NB4 (cell line): Measurements from ENCODE around the gene SRGAP3.

ENCODE experiments used
- DNase-seq: peaks from one replicate; pipeline ENCODE4 v3.0.0; 2010; ENCODE audit warnings: low read depth
- H3K4me3 ChIP-seq: one replicate; pipeline ENCODE4 v1.5.1; 2011; ENCODE audit warnings: mild to moderate bottlenecking, low read depth, low read length, moderate library complexity
- CTCF ChIP-seq: IDR thresholded peaks from one replicate; pipeline ENCODE4 v1.5.1; 2012; ENCODE audit warnings: low read depth, low read length
- MAX ChIP-seq: IDR thresholded peaks from 2 replicates; pipeline ENCODE4 v1.6.1; 2011; ENCODE audit warnings: low read depth, low read length
- MYC ChIP-seq: IDR thresholded peaks from 2 replicates; pipeline ENCODE4 v1.6.1; 2011; ENCODE audit warnings: low read depth, low read length
- POLR2A ChIP-seq: IDR thresholded peaks from 2 replicates; pipeline ENCODE4 v1.6.1; 2011; ENCODE audit warnings: mild to moderate bottlenecking; ENCODE audit not compliant: insufficient read length; ENCODE audit errors: extremely low read depth

Gene SRGAP3

DNA sequence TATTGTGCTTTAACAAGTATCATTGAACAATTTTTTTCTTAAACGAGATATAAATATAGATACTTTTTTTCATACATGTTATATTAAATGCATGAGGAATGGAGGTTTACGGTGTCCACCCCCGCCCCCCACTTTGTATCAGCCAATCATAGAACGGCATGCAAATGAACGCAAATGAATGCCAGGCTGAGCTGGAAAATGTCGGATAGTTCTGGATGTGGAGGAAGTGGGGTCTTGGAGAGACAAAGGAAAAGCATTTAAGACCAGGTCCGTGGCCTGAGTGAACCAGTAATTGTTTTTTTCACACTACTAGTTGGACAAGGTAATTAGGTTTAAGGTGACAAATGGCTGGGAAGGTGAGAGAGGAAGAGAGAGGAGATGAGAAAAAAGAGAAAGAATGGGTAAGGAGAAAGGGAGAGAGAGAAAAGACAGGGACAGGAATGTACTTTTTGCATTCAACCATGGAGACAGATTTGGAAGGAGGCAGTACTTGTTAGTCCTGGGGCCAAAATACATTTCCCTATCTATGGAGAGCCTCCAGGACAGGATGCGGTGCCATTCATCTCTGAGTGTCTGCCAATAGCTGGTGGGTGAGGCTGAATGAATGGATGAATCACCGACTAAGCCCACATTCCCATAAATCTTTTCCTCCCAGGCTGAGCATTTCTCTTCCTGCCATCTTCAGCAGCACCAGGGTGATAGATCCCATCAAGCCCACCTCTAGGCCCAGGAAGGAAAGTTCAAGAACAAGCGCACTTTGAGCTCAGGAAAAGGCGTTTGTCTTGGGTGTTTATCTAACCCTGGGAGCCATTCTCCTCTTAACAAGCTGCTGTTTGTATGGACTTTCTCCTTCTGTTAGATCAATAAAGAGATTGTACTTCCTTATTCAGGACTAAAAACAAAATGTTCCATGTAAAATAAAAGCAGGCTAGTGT, 284.7 kb downstream of the SRGAP3 start:
- H3K4me3 ChIP-seq, result no peak overlapping the region
- DNase-seq, result no peak
- TF ChIP-seq CTCF (no peak), MAX (no peak), MYC (no peak), POLR2A (no peak)

DNA sequence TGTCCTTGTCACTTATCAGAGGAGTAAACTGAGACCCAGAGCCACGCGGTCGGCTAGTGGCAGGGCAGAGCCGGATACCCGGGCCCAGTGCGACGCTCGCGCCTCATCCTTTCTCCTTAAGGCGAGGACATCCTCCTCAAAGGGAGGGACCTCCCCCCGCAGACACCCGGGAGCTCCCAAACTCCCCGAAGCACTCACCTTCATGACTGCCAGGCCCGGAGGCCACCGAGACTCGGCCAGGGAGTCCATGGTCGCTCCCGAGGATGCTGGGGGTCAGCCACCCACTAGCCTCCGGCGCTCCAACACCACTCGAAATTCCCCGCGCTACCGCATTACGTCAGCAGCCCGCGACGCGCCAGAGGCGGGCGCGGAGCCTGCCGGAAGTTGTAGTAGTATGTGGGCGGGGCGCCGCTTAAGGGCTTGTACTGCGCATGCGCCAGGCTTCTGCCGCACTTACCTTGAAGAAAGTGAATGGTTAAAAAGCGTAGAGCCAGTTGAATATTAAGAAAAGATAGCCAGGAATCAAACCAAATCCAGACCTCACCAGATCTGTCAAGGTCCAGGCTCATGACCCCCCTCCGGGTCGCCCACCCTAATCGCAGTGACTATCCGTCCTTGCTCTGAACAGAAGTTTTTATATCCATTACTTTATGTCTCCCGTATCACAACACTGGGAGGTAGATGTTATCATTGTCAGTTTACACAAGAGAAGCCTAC, 286.2 kb downstream of the SRGAP3 start, which contains the start of gene RAD18:
RAD18 (minus strand) TSS at position 336 of the 717 bp plus-strand sequence; CDS start at position 249, 87 bp downstream.
- TF ChIP-seq MAX (peak; percentile 26; the same call in 1 of the 2 replicates), POLR2A (peak; percentile 51), CTCF (no peak), MYC (no peak)
- peak within 1 kb of the TSS; percentile 72 for H3K4me3 ChIP-seq
- DNase-seq, result peak; percentile 89

DNA sequence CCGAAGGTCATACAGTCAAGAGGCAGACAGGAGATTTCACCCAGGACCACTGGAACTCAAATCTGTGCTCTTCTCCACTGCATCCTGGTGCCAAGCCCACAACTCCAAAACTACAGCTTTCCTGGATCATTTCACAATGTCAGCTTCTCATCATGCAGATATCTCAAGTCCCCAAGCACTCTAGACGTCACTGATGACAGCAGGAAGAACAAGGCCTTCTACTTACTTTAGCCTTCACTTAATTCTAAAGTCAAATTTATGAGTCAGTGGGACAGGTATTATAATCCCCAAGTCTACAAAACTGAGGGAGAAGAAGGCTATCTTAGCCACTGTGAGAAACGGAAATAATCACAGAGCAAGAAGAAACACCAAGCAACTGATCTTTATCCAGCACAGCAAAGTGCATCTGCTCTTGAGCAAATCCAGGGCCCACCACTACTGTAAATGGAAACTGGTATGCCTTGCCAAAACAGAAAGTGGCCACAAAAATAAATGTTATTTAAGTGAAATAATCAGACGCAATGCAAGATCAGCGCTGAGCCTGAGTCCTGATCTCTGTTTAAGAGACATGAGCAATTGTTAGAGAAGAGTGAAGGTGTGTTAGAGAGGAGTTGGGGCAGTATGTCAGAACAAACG, 287.1 kb downstream of the SRGAP3 start:
- no peak for DNase-seq
- no peak for TF ChIP-seq POLR2A
- peak overlapping the region; percentile 72 for H3K4me3 ChIP-seq

DNA sequence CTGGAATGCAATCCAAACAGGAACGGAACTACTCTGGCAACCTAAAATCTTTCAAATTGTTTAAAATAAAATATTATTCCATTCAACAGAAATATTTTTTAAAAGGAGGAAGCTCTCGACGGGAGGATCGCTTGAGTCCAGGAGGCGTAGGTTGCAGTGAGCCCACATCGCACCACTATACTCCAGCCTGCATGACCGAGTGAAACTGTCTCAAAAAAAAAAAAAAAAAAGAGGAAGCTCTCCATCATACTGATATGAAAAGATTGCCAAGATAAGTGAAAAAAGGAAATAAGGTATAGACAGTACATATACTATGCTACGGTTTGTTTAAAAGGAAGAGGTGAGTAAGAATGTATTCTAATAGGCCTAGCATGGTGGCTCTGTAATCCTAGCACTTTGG, 289.8 kb downstream of the SRGAP3 start:
- TF ChIP-seq POLR2A (no peak), MAX (no peak), MYC (no peak), CTCF (no peak)
- peak; percentile 80 for DNase-seq
- peak overlapping the region; percentile 37 for H3K4me3 ChIP-seq

DNA sequence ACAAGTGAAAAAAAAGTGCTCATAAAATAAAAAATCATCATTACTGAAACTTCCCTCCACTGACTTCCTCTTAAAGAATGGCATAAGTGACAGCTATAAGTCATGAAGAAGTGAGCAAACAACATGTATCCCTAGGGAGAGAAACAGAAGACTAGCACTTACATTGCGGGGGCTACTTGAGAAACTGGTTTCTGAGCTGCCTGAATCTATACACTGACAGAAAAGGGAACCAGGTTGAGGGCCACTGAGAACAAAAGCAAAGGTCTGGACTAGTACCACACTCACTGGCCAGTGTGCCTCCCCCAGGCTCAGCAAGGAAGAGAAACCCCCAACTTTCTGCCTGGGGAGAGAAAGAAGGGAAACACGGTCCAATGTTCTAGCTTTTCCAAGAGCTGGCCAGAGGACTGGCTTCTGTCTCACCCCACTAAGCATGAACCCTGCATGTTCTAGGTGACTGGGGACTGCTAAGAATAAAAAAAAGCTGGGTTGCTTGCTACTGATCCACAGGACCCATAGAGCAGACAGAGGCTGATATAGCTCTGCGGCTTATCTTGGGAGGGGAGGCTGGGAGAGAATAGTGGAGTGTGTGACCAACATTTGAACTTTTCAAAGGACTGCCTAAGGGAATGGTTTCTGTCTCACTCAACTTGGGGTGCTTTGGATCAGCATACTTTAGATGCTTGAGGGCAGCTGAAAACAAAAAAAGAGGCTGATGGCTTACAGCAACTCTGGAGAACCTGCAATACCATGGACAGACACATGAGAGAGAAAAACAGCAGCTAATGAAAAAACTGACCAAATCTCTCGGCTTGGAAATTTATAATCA, 294.3 kb downstream of the SRGAP3 start:
- peak; percentile 41; the same call in 1 of the 2 replicates for TF ChIP-seq MYC
- TF ChIP-seq MAX, result peak; percentile 46
- no peak for TF ChIP-seq POLR2A
- TF ChIP-seq CTCF, result no peak
- no peak overlapping the region for H3K4me3 ChIP-seq
- peak; percentile 93 for DNase-seq
